ENCODE measurements around the gene BORCS5. TPM values are rescaled to one million over a fixed set of nuclear protein-coding genes. Genes with fewer than 3 reads are reported as not detected.

Gene BORCS5
- total RNA-seq, 1 experiment from 2014 or later: 11.5 TPM

- no peak for DNase-seq
- H3K27ac Mint-ChIP-seq (ENCODE audit: unreplicated experiment): no peak overlapping the region
- BruUV-seq (replicated peaks): no TSS peak
- H3K27me3 Mint-ChIP-seq (ENCODE audit: unreplicated experiment): no peaks in the 10 kb centered on the region
- no peak for TF ChIP-seq CTCF (IDR thresholded peaks at IDR 0.05; ENCODE audit: unreplicated experiment)
- H3K4me1 Mint-ChIP-seq (ENCODE audit: low read depth, unreplicated experiment): no peaks in the 10 kb centered on the region
- intact Hi-C loops (cut with micrococcal nuclease; ENCODE audit: unreplicated experiment): no loop called here
- peaks cover 9% of the 10 kb centered on the region for H3K36me3 Mint-ChIP-seq (ENCODE audit: insufficient read depth, unreplicated experiment)
- CTCF ChIA-PET: interaction anchor here (0.6 kb wide), 1 partner anchor 89 kb away, joined by 3 read pairs; no protein-coding TSS in a partner anchor
- H3K4me3 Mint-ChIP-seq (ENCODE audit: low read depth, unreplicated experiment): no peak overlapping the region
- no peaks in the 10 kb centered on the region for H3K9me3 Mint-ChIP-seq (ENCODE audit: low read depth, unreplicated experiment)
Measured at GRCh38 chr12:12474471-12474928, 117.6 kb downstream of the BORCS5 start.

GRCh38 chr12:12474931-12475795 lies 118.3 kb downstream of the BORCS5 start:
- no peaks in the 10 kb centered on the region for H3K9me3 Mint-ChIP-seq (ENCODE audit: low read depth, unreplicated experiment)
- TF ChIP-seq CTCF (IDR thresholded peaks at IDR 0.05; ENCODE audit: unreplicated experiment): no peak
- H3K27me3 Mint-ChIP-seq (ENCODE audit: unreplicated experiment): no peaks in the 10 kb centered on the region
- H3K4me3 Mint-ChIP-seq (ENCODE audit: low read depth, unreplicated experiment): no peak overlapping the region
- intact Hi-C loops (cut with micrococcal nuclease; ENCODE audit: unreplicated experiment): no loop called here
- CTCF ChIA-PET: no interaction called here
- H3K36me3 Mint-ChIP-seq (ENCODE audit: insufficient read depth, unreplicated experiment): peaks cover 9% of the 10 kb centered on the region
- H3K27ac Mint-ChIP-seq (ENCODE audit: unreplicated experiment): no peak overlapping the region
- no TSS peak for BruUV-seq (replicated peaks)
- no peaks in the 10 kb centered on the region for H3K4me1 Mint-ChIP-seq (ENCODE audit: low read depth, unreplicated experiment)
- DNase-seq: no peak

DNA sequence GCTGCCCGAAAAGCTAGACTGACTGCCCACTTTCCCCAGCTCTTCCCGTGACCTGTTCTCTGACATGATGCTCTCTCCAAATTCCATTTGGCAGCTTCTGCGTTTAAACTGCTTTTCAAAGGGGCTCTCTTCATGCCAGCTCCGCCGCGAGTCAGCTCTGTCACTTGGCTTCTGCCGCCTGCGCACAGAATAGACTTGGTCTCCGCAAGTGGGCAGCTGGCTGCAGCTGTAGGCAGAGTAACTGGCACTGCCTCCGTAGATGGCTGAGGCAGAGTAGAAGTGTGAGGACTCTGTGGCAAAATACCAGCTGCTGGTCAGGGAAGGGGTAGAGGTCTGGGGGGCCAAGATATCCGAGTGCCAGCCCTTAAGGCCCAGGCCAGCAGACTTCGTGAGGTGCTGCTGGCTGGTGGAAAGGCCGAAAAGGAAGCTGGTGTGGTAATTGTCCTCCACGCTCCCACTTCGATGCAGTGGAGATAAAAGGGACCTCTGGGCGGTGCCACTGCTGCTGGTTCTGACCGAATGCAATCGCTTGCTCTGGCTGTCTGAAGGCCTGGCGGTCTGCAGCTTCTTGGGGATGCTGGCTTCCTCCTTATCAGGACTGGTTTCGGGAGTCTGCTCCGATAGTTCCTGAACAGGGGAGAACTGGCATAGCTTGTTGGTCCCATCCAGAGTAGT lies 120.1 kb downstream of the BORCS5 start:
- no peak overlapping the region for H3K27ac Mint-ChIP-seq (ENCODE audit: unreplicated experiment)
- CTCF ChIA-PET: no interaction called here
- intact Hi-C loops (cut with micrococcal nuclease; ENCODE audit: unreplicated experiment): no loop called here
- H3K4me1 Mint-ChIP-seq (ENCODE audit: low read depth, unreplicated experiment): no peaks in the 10 kb centered on the region
- no peak for DNase-seq
- peaks cover 9% of the 10 kb centered on the region for H3K36me3 Mint-ChIP-seq (ENCODE audit: insufficient read depth, unreplicated experiment)
- no TSS peak for BruUV-seq (replicated peaks)
- no peak overlapping the region for H3K4me3 Mint-ChIP-seq (ENCODE audit: low read depth, unreplicated experiment)
- TF ChIP-seq CTCF (IDR thresholded peaks at IDR 0.05; ENCODE audit: unreplicated experiment): no peak
- H3K27me3 Mint-ChIP-seq (ENCODE audit: unreplicated experiment): no peaks in the 10 kb centered on the region
- no peaks in the 10 kb centered on the region for H3K9me3 Mint-ChIP-seq (ENCODE audit: low read depth, unreplicated experiment)

DNA sequence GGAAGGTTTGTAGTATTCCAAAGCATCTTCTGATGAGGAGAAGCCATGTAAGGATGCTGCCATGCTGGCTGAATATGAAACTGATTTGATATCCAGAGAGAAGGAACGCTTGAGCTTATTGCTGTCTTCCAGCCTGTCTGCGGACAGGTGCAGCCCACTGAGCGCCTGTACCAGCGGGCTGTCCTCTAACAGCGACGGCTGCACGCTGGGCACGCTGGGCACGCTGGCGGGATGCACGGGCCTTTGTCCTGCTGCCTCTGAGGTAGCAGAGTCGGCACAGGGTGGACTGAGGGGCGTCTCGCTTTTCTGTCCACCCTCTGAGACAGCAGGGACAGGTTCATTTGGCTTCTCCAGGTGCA lies 120.6 kb downstream of the BORCS5 start:
- DNase-seq: no peak
- no peaks in the 10 kb centered on the region for H3K9me3 Mint-ChIP-seq (ENCODE audit: low read depth, unreplicated experiment)
- CTCF ChIA-PET: no interaction called here
- intact Hi-C loops (cut with micrococcal nuclease; ENCODE audit: unreplicated experiment): no loop called here
- TF ChIP-seq CTCF (IDR thresholded peaks at IDR 0.05; ENCODE audit: unreplicated experiment): no peak
- H3K27ac Mint-ChIP-seq (ENCODE audit: unreplicated experiment): no peak overlapping the region
- no peak overlapping the region for H3K4me3 Mint-ChIP-seq (ENCODE audit: low read depth, unreplicated experiment)
- H3K36me3 Mint-ChIP-seq (ENCODE audit: insufficient read depth, unreplicated experiment): peaks cover 9% of the 10 kb centered on the region
- H3K4me1 Mint-ChIP-seq (ENCODE audit: low read depth, unreplicated experiment): no peaks in the 10 kb centered on the region
- BruUV-seq (replicated peaks): no TSS peak
- no peaks in the 10 kb centered on the region for H3K27me3 Mint-ChIP-seq (ENCODE audit: unreplicated experiment)
